Measurements from ENCODE around the gene KLK15. TPM values are rescaled to one million over a fixed set of nuclear protein-coding genes. Genes with fewer than 3 reads are reported as not detected.

KLK15 gene
- polyA plus RNA-seq, 2 donors: not detected

GRCh38 chr19:50835785-50836542, 2.6 kb upstream of the KLK15 start:
- Histone ChIP-seq H3K4me1 (ENCODE audit: control insufficient read depth in 2 of 2, insufficient read depth in 2 of 2, low read length in 1 of 2) (peaks cover 0 to 5% of the 10 kb centered on the region in 2 donors), H3K27ac (ENCODE audit: low read depth in 2 of 2, low read length in 1 of 2) (no peak overlapping the region), H3K4me3 (ENCODE audit: low read depth in 1 of 2, low read length in 2 of 2) (peak overlapping the region; percentile 49 to 62), H3K36me3 (ENCODE audit: control insufficient read depth in 2 of 2, insufficient read depth in 2 of 2, low read length in 1 of 2) (no peaks in the 10 kb centered on the region), H3K27me3 (ENCODE audit: control insufficient read depth in 1 of 2, insufficient read depth in 2 of 2, low read length in 2 of 2) (no peaks in the 10 kb centered on the region), H3K9me3 (ENCODE audit: control insufficient read depth in 2 of 2, insufficient read depth in 1 of 2, low read depth in 1 of 2, low read length in 1 of 2) (no peaks in the 10 kb centered on the region)
- WGBS, 2 donors: 3% methylated on average over 58 to 67 of the region's 67 CpGs

DNA sequence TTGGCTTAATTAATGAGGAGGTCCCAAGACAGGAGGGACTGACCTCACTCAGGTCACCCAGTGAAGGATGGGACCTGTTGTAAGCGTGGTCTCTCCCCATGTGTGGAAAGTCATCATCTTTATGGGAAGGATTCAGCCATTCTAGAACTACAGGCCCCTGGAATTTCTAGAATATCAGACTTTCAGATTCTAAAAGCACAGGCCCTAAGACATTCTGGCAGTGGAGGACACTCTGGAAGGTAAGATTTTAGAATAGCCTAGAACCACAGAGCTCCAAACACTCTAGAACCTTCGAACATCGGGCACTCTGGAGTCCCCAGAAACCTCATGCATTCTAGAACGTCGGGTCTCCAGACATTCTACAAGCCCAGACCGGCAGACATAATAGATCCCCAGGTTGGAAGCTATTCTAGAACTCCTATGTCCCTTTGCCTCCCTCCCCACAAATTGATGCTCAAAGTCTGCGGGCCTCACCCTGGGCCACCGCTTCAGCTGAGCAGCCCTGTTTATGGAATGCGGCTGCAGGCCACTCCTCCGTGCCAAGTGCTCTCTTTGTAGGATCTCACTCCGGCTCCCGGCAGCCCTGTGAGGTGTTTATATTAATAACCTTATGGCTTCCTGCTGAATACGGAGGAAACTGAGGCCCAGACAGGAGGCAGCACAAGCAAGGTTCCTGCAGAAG, 1.9 kb upstream of the KLK15 start:
- peak overlapping the region; percentile 49 to 62 for H3K4me3 ChIP-seq (ENCODE audit: low read depth in 1 of 2, low read length in 2 of 2)
- WGBS, 2 donors: 23 to 29% methylated on average over 13 of the region's 13 CpGs
- no peaks in the 10 kb centered on the region for H3K27me3 ChIP-seq (ENCODE audit: control insufficient read depth in 1 of 2, insufficient read depth in 2 of 2, low read length in 2 of 2)
- H3K9me3 ChIP-seq (ENCODE audit: control insufficient read depth in 2 of 2, insufficient read depth in 1 of 2, low read depth in 1 of 2, low read length in 1 of 2): no peaks in the 10 kb centered on the region
- no peaks in the 10 kb centered on the region for H3K36me3 ChIP-seq (ENCODE audit: control insufficient read depth in 2 of 2, insufficient read depth in 2 of 2, low read length in 1 of 2)
- H3K27ac ChIP-seq (ENCODE audit: low read depth in 2 of 2, low read length in 1 of 2): no peak overlapping the region
- peaks cover 0 to 5% of the 10 kb centered on the region in 2 donors for H3K4me1 ChIP-seq (ENCODE audit: control insufficient read depth in 2 of 2, insufficient read depth in 2 of 2, low read length in 1 of 2)

- H3K27me3 ChIP-seq (ENCODE audit: control insufficient read depth in 1 of 2, insufficient read depth in 2 of 2, low read length in 2 of 2): no peaks in the 10 kb centered on the region
- WGBS, 2 donors: 95 to 98% methylated on average over 6 of the region's 6 CpGs
- H3K4me3 ChIP-seq (ENCODE audit: low read depth in 1 of 2, low read length in 2 of 2): no peak overlapping the region
- peaks cover 0 to 5% of the 10 kb centered on the region in 2 donors for H3K4me1 ChIP-seq (ENCODE audit: control insufficient read depth in 2 of 2, insufficient read depth in 2 of 2, low read length in 1 of 2)
- no peak overlapping the region for H3K27ac ChIP-seq (ENCODE audit: low read depth in 2 of 2, low read length in 1 of 2)
- no peaks in the 10 kb centered on the region for H3K9me3 ChIP-seq (ENCODE audit: control insufficient read depth in 2 of 2, insufficient read depth in 1 of 2, low read depth in 1 of 2, low read length in 1 of 2)
- no peaks in the 10 kb centered on the region for H3K36me3 ChIP-seq (ENCODE audit: control insufficient read depth in 2 of 2, insufficient read depth in 2 of 2, low read length in 1 of 2)
Measured at GRCh38 chr19:50833802-50834167, 411 bp upstream of the KLK15 start.

DNA sequence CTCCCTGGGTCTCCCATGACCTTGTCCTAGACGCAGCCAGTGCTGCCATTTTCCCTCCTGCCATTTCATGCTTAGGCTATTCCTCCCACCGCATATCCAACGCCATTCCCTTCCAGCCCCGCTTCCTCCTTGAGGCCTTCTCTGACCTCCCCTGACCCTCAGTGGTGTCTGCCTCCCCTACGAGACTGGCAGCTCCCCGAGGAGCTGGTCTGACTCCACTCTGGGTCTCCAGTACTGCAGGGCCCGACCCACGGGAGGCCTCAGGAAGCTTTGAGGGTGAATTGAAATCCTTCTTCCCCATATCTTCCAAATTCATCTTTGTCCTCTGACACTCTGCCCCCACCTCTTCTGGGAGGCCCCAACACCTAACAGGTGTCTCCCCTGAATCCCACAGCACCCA, 708 bp downstream of the KLK15 start:
- no peak overlapping the region for H3K4me3 ChIP-seq (ENCODE audit: low read depth in 1 of 2, low read length in 2 of 2)
- WGBS, 2 donors: 89% methylated on average over 8 of the region's 8 CpGs
- no peak overlapping the region for H3K27ac ChIP-seq (ENCODE audit: low read depth in 2 of 2, low read length in 1 of 2)
- peaks cover 0 to 5% of the 10 kb centered on the region in 2 donors for H3K4me1 ChIP-seq (ENCODE audit: control insufficient read depth in 2 of 2, insufficient read depth in 2 of 2, low read length in 1 of 2)
- no peaks in the 10 kb centered on the region for H3K9me3 ChIP-seq (ENCODE audit: control insufficient read depth in 2 of 2, insufficient read depth in 1 of 2, low read depth in 1 of 2, low read length in 1 of 2)
- H3K36me3 ChIP-seq (ENCODE audit: control insufficient read depth in 2 of 2, insufficient read depth in 2 of 2, low read length in 1 of 2): no peaks in the 10 kb centered on the region
- H3K27me3 ChIP-seq (ENCODE audit: control insufficient read depth in 1 of 2, insufficient read depth in 2 of 2, low read length in 2 of 2): no peaks in the 10 kb centered on the region

- WGBS, 2 donors: 69 to 74% methylated on average over 7 of the region's 7 CpGs
- peaks cover 0 to under 1% of the 10 kb centered on the region in 2 donors for H3K4me1 ChIP-seq (ENCODE audit: control insufficient read depth in 2 of 2, insufficient read depth in 2 of 2, low read length in 1 of 2)
- H3K27me3 ChIP-seq (ENCODE audit: control insufficient read depth in 1 of 2, insufficient read depth in 2 of 2, low read length in 2 of 2): no peaks in the 10 kb centered on the region
- peaks cover 0 to 2% of the 10 kb centered on the region in 2 donors for H3K9me3 ChIP-seq (ENCODE audit: control insufficient read depth in 2 of 2, insufficient read depth in 1 of 2, low read depth in 1 of 2, low read length in 1 of 2)
- H3K4me3 ChIP-seq (ENCODE audit: low read depth in 1 of 2, low read length in 2 of 2): no peak overlapping the region
- no peak overlapping the region for H3K27ac ChIP-seq (ENCODE audit: low read depth in 2 of 2, low read length in 1 of 2)
- no peaks in the 10 kb centered on the region for H3K36me3 ChIP-seq (ENCODE audit: control insufficient read depth in 2 of 2, insufficient read depth in 2 of 2, low read length in 1 of 2)
Measured at GRCh38 chr19:50831026-50831396, 2.4 kb downstream of the KLK15 start.

GRCh38 chr19:50830266-50831025, 2.9 kb downstream of the KLK15 start:
- no peak overlapping the region for H3K27ac ChIP-seq (ENCODE audit: low read depth in 2 of 2, low read length in 1 of 2)
- H3K9me3 ChIP-seq (ENCODE audit: control insufficient read depth in 2 of 2, insufficient read depth in 1 of 2, low read depth in 1 of 2, low read length in 1 of 2): peaks cover 0 to 2% of the 10 kb centered on the region in 2 donors
- H3K27me3 ChIP-seq (ENCODE audit: control insufficient read depth in 1 of 2, insufficient read depth in 2 of 2, low read length in 2 of 2): no peaks in the 10 kb centered on the region
- 44 to 50% methylated on average over 17 of the region's 17 CpGs for WGBS, 2 donors
- H3K4me3 ChIP-seq (ENCODE audit: low read depth in 1 of 2, low read length in 2 of 2): no peak overlapping the region
- no peaks in the 10 kb centered on the region for H3K36me3 ChIP-seq (ENCODE audit: control insufficient read depth in 2 of 2, insufficient read depth in 2 of 2, low read length in 1 of 2)
- no peaks in the 10 kb centered on the region for H3K4me1 ChIP-seq (ENCODE audit: control insufficient read depth in 2 of 2, insufficient read depth in 2 of 2, low read length in 1 of 2)

- Histone ChIP-seq H3K27ac (ENCODE audit: low read depth in 2 of 2, low read length in 1 of 2) (no peak overlapping the region), H3K27me3 (ENCODE audit: control insufficient read depth in 1 of 2, insufficient read depth in 2 of 2, low read length in 2 of 2) (no peaks in the 10 kb centered on the region)
Measured at GRCh38 chr19:50829801-50830200, 3.6 kb downstream of the KLK15 start.

GRCh38 chr19:50827476-50827875, 5.9 kb downstream of the KLK15 start:
- Histone ChIP-seq H3K9me3 (ENCODE audit: control insufficient read depth in 2 of 2, insufficient read depth in 1 of 2, low read depth in 1 of 2, low read length in 1 of 2) (peaks cover 0 to 2% of the 10 kb centered on the region in 2 donors), H3K4me1 (ENCODE audit: control insufficient read depth in 2 of 2, insufficient read depth in 2 of 2, low read length in 1 of 2) (no peaks in the 10 kb centered on the region), H3K4me3 (ENCODE audit: low read depth in 1 of 2, low read length in 2 of 2) (no peak overlapping the region), H3K36me3 (ENCODE audit: control insufficient read depth in 2 of 2, insufficient read depth in 2 of 2, low read length in 1 of 2) (no peaks in the 10 kb centered on the region), H3K27me3 (ENCODE audit: control insufficient read depth in 1 of 2, insufficient read depth in 2 of 2, low read length in 2 of 2) (no peaks in the 10 kb centered on the region), H3K27ac (ENCODE audit: low read depth in 2 of 2, low read length in 1 of 2) (no peak overlapping the region)
- 83 to 88% methylated on average over 14 of the region's 14 CpGs for WGBS, 2 donors

More at GRCh38 chr19:50829801-50830200, 3.6 kb downstream of the KLK15 start:
- H3K4me3 ChIP-seq (ENCODE audit: low read depth in 1 of 2, low read length in 2 of 2): no peak overlapping the region
- 68 to 71% methylated on average over 5 of the region's 5 CpGs for WGBS, 2 donors
- peaks cover 0 to 2% of the 10 kb centered on the region in 2 donors for H3K9me3 ChIP-seq (ENCODE audit: control insufficient read depth in 2 of 2, insufficient read depth in 1 of 2, low read depth in 1 of 2, low read length in 1 of 2)
- H3K4me1 ChIP-seq (ENCODE audit: control insufficient read depth in 2 of 2, insufficient read depth in 2 of 2, low read length in 1 of 2): no peaks in the 10 kb centered on the region
- no peaks in the 10 kb centered on the region for H3K36me3 ChIP-seq (ENCODE audit: control insufficient read depth in 2 of 2, insufficient read depth in 2 of 2, low read length in 1 of 2)

GRCh38 chr19:50826492-50827240, 6.7 kb downstream of the KLK15 start:
- no peak overlapping the region for H3K27ac ChIP-seq (ENCODE audit: low read depth in 2 of 2, low read length in 1 of 2)
- no peaks in the 10 kb centered on the region for H3K4me1 ChIP-seq (ENCODE audit: control insufficient read depth in 2 of 2, insufficient read depth in 2 of 2, low read length in 1 of 2)
- H3K4me3 ChIP-seq (ENCODE audit: low read depth in 1 of 2, low read length in 2 of 2): no peak overlapping the region
- H3K36me3 ChIP-seq (ENCODE audit: control insufficient read depth in 2 of 2, insufficient read depth in 2 of 2, low read length in 1 of 2): no peaks in the 10 kb centered on the region
- WGBS, 2 donors: 80 to 82% methylated on average over 43 of the region's 43 CpGs
- H3K27me3 ChIP-seq (ENCODE audit: control insufficient read depth in 1 of 2, insufficient read depth in 2 of 2, low read length in 2 of 2): no peaks in the 10 kb centered on the region
- H3K9me3 ChIP-seq (ENCODE audit: control insufficient read depth in 2 of 2, insufficient read depth in 1 of 2, low read depth in 1 of 2, low read length in 1 of 2): peaks cover 0 to 2% of the 10 kb centered on the region in 2 donors

Measured in esophagus (tissue), 2 donors.